Stimulated activated CD4-positive, alpha-beta T cell treated with anti-CD3 and anti-CD28 coated beads, Interleukin-15, amount 100 ng/mL, for 48 hours (primary cell): Measurements from ENCODE around the gene MSMB.
"Not testable (repeated sequence)": the region's sequence is repeated elsewhere in the genome, so short reads cannot be mapped to it uniquely, and the experiment has no call there.

Source experiments
- DNase-seq, 2 donors: peaks; one replicate each; pipeline ENCODE4 v3.0.0-alpha.2; 2020; ENCODE audit warnings: low read depth in 2 of 2

MSMB gene, protein sequence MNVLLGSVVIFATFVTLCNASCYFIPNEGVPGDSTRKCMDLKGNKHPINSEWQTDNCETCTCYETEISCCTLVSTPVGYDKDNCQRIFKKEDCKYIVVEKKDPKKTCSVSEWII

GRCh38 chr10:46046261-46046660, at the start of gene MSMB:
MSMB (minus strand) TSS chr10:46046269; CDS start chr10:46046237, 32 bp downstream.
- no peak for DNase-seq

- no peak for DNase-seq
Observed at GRCh38 chr10:46094931-46095750, 49.1 kb upstream of the MSMB start.

GRCh38 chr10:46094197-46094500, 48.1 kb upstream of the MSMB start:
- DNase-seq = no peak

DNA sequence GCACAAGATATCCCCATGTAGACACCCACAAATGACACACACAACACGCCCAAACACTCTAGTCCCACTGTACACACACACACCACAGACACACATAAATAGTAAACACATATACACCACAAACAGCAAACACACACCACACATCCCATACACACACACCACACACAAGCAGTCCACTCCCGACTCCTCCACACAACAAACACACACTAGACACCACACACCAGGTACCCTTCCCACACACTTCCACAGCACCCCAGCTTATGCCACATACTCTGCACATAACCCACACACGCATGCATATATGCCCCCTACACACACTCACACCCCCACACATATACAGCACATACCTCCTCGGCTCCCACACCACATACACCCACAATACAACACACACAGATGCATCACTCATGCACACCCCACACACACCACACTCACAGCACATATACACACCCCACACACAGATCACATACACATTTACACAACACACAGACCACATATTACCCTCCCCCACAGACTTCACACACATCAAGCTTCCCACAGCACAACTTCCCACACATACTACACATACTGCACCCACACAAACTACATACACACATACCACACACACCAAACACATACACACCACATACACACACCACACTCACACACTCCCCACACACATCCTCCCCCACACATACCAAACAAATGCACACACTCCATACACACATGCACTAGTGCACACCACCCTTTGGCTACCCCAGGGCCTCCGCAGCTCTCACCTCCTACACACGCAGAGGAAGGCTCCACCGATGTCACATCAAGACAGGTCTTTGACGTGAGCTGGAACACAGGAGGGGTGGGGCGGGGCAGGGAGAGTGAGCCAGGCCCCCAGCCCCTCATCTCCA, 47.5 kb upstream of the MSMB start:
- not testable (repeated sequence) for DNase-seq

- DNase-seq = no peak
Observed at GRCh38 chr10:46092524-46093081, 46.5 kb upstream of the MSMB start.

DNA sequence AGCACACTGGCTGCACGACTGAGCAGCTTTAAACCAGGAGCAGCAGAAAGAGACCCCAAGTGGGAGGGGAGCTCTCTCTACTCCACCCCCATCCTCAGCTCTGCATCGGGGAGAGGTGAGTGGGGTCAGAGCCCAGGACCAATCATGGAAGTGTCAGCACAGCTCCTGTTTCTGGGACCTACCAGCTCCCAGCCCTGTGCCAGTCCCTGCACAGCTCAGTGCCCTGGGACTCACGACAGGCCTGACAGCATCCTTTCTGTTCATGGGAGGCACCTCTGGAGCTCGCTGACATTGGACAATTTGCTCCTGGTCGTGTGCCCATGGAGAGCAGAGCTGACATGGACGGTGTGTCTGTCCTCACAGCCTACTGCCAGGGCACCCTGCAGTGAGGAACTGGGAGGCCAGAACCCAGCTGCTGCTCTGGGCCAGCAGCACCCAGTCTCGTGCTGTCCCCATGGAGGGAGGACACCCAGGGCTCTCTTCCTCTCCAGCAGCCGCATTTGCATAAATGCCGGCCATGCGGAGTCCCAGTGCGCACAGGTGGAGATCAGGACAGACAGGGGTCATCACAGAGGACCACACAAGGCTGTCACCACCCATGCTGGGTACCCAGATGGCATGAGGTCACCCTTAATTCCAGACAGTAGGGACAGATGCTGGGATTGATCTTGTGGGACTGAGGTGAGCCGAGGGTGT, 45.9 kb upstream of the MSMB start:
- no peak for DNase-seq

DNA sequence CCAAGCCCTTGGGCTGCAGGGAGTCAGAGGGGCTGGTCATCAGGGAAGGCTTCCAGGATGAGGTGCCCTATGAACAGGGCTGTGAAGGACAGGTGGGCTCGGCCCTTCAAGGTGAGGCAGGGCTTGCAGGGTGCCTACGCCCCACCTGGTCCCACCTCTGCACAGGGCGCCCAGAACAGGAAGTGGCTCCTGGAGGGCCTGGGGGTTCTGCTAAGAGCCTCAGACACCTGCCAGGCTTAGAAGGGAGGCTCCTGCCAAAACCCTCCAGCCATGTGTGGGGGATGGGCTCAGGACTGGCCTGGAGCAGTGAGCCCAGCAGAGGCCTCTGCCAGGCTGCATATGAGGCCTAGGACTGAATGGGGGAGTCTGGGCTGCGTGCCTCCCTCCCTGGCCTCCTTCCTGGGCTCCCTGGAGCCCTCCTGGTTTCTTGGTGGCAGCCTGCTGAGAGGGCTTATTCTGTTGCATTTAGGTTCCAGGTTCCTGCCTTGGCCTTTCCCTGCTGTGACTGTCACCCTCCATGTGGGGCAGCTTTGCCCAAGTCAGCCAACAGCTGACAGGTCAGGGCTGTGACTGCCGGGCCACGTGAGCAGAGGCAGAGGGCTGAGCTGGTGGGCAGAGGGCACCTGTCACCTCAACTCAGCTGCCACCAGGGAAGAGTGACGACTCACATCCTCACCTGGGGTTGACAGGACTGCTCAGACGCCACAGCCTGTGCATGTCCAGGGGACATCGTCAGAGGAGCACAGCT, 45.2 kb upstream of the MSMB start:
- DNase-seq = no peak

GRCh38 chr10:46090258-46090812, 44.3 kb upstream of the MSMB start:
- no peak for DNase-seq

DNA sequence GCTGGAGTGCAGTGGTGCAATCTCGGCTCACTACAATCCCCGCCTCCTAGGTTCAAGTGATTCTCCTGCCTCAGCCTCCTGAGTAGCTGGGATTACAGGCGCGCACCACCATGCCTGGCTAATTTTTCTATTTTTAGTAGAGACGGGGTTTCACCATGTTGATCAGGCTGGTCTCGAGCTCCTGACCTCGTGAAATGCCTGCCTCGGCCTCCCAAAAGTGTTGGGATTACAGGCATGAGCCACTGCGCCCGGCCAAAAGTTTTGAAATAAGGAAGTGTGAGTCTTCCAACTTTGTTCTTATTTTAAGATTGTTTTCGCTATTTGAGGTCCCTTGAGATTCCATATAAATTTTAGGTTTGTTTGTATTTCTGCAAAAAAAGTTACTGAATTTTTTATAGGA, 41.3 kb upstream of the MSMB start:
- not testable (repeated sequence) for DNase-seq

- no peak for DNase-seq
Observed at GRCh38 chr10:46084321-46085165, 38.5 kb upstream of the MSMB start.

DNA sequence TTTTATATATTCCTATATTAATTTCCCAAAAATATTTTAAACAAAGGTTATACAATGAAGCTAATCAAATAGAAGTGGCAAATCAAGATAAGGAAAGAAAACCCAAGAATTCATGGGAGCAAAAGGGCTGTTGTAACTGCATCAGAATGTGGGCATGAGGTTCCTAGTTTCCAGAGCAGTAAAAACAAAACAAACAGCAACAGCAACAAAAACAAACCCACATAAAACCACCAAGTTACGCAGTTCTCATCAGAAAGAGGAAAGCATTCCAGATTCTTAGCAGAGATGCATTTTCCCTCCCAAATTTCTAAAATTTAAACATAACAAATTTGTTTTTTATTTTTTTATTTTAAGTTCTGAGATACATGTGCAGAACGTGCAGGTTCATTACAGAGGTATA, 34.8 kb upstream of the MSMB start:
- DNase-seq = no peak

DNA sequence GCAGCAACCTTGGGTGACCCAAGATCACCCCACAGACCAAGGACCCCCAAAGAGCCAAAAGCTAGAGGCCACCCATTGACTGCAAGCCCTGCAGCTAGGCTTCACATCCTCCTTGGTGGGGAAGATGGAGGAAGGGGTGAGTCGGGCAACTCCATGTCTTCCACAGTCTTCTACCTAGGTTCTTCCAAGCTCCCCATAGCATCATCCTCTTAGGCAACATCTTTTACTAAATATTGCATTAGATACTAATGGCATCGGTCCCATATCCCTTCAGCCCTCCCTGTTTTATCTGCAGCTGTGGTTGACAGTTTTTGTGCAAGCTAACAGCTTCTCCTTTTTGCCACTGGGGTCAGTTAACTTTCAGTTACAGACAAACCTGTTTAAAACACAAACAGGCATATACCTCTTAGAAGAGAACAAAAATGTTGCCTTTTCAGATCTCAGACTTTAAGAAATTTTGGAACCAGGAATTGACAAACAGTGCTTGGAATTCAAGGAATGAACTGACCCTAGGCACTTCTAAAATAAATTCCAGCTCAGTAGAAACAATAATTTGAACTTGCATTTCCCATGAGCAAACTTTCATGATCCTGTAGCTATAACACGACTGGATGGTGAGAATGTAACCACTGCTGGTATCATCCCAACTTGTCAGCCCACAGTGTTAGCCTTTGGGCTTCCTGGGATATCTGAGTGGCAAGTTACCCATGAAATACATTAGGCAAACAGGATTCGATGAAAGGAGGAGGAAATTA, 33.9 kb upstream of the MSMB start:
- DNase-seq = no peak

- no peak for DNase-seq
Observed at GRCh38 chr10:46077731-46078413, 31.8 kb upstream of the MSMB start.

GRCh38 chr10:46077141-46077554, 31.1 kb upstream of the MSMB start:
- no peak for DNase-seq

- DNase-seq = no peak
Observed at GRCh38 chr10:46075869-46076268, 29.8 kb upstream of the MSMB start.

DNA sequence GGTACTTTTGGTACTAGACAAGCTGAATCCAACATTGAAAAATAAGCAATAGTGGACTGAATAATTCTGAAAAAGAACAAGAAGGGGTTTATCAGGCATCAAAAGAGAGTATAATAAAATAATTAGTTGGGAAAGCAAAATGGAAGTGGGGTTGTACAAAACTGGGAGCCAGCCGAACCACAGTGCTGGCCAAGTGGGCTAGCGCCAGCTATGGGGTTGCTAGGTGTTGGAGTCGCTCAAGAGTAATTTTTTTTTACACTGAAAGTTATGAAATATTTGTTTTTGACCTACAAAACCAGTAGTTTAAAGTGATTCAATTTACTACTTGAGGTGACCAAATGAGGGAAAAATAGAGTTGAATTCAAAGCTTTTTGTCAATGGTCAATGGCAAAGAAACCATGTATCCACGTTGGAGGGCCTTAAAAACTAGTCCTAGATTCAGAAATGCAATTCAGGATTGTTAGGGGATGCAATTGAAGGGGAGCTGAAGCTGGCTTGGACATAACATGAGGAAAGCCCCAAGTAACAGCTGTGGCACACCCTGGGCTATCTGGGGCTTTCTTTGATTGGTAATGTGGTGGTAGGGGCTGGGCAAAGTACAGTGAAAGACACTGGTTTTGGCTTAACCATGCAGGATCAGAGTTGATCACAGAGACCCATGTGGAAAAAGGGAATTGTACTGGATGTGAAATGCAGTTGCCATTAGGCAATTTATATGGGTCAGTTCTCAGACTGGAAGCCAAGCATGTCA, 28.3 kb upstream of the MSMB start:
- no peak for DNase-seq

- DNase-seq = no peak
Observed at GRCh38 chr10:46073564-46073963, 27.5 kb upstream of the MSMB start.

DNA sequence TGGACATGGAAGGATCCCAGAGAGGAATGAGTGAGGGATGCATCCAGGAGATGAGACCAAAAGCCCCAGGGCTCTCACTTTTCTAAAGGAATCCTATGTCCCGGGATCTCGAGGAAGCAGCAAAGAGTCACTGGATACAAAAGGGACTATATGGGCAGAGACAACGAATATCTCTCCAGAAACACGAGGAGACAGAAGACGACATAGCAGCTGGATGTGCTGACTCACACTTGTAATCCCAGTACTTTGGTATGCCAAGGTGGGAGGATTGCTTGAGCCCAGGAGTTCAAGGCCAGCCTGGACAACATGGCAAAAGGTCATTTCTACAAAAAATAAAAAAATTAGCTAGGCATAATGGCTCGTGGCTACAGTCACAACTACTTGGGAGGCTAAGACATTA, 24.7 kb upstream of the MSMB start:
- no peak for DNase-seq
